NCI-H524 treated with DMSO at 0.1 percent for 48 hours (cell line): ENCODE results near the gene MAP3K7.

ENCODE experiments used
- DNase-seq: peaks from one replicate; lab custom pipeline; 2025; lab: John Stamatoyannopoulos, UW

The MAP3K7 gene

GRCh38 chr6:90530882-90531281 is 56.0 kb downstream of the MAP3K7 start:
- no peak for DNase-seq

GRCh38 chr6:90525421-90525820 is 61.5 kb downstream of the MAP3K7 start:
- no peak for DNase-seq

GRCh38 chr6:90523779-90524310 is 63.0 kb downstream of the MAP3K7 start:
- no peak for DNase-seq

- DNase-seq: no peak
These were observed 64.9 kb downstream of the MAP3K7 start for GRCh38 chr6:90521955-90522354.

- no peak for DNase-seq
These were observed 70.7 kb downstream of the MAP3K7 start for GRCh38 chr6:90516074-90516660.

- DNase-seq: no peak
These were observed 72.4 kb downstream of the MAP3K7 start for GRCh38 chr6:90514496-90514895.

- DNase-seq: no peak
These were observed 78.1 kb downstream of the MAP3K7 start for GRCh38 chr6:90508753-90509152.

GRCh38 chr6:90502866-90503407 is 83.9 kb downstream of the MAP3K7 start:
- no peak for DNase-seq

GRCh38 chr6:90502381-90502780 is 84.5 kb downstream of the MAP3K7 start:
- no peak for DNase-seq

- DNase-seq: peak; percentile 89
These were observed 86.4 kb downstream of the MAP3K7 start for GRCh38 chr6:90500458-90500857.

GRCh38 chr6:90497411-90497810 is 89.5 kb downstream of the MAP3K7 start:
- no peak for DNase-seq

- no peak for DNase-seq
These were observed 90.4 kb downstream of the MAP3K7 start for GRCh38 chr6:90496258-90497016.

GRCh38 chr6:90495216-90495817 is 91.6 kb downstream of the MAP3K7 start:
- no peak for DNase-seq

GRCh38 chr6:90494067-90494780 is 92.6 kb downstream of the MAP3K7 start:
- DNase-seq: no peak

- DNase-seq: no peak
These were observed 93.5 kb downstream of the MAP3K7 start for GRCh38 chr6:90493332-90493731.

GRCh38 chr6:90492798-90493197 is 94.1 kb downstream of the MAP3K7 start:
- no peak for DNase-seq

- no peak for DNase-seq
These were observed 94.5 kb downstream of the MAP3K7 start for GRCh38 chr6:90492369-90492768.

- no peak for DNase-seq
These were observed 96.7 kb downstream of the MAP3K7 start for GRCh38 chr6:90490030-90490716.

GRCh38 chr6:90488816-90489215 is 98.1 kb downstream of the MAP3K7 start:
- no peak for DNase-seq

- DNase-seq: no peak
These were observed 101.1 kb downstream of the MAP3K7 start for GRCh38 chr6:90485635-90486277.

GRCh38 chr6:90484903-90485302 is 102.0 kb downstream of the MAP3K7 start:
- DNase-seq: no peak
